ENCODE measurements around the gene KCNIP4.
"Not testable (repeated sequence)": the region's sequence is repeated elsewhere in the genome, so short reads cannot be mapped to it uniquely, and the experiment has no call there.

KCNIP4 gene

GRCh38 chr4:21452931-21453330 is 495.6 kb downstream of the KCNIP4 start:
- DNase-seq = no peak

GRCh38 chr4:21451032-21451431 is 497.5 kb downstream of the KCNIP4 start:
- DNase-seq = no peak

- no peak for DNase-seq
Observed at GRCh38 chr4:21450331-21450730, 498.2 kb downstream of the KCNIP4 start.

GRCh38 chr4:21447301-21448054 is 501.1 kb downstream of the KCNIP4 start:
- no peak for DNase-seq

- no peak for DNase-seq
Observed at GRCh38 chr4:21420166-21420565, 528.4 kb downstream of the KCNIP4 start.

- DNase-seq = no peak
Observed at GRCh38 chr4:21415728-21416127, 532.8 kb downstream of the KCNIP4 start.

GRCh38 chr4:21413807-21414370 is 534.7 kb downstream of the KCNIP4 start:
- DNase-seq = no peak

GRCh38 chr4:21411086-21411485 is 537.5 kb downstream of the KCNIP4 start:
- no peak for DNase-seq

GRCh38 chr4:21410372-21410771 is 538.2 kb downstream of the KCNIP4 start:
- no peak for DNase-seq

- no peak for DNase-seq
Observed at GRCh38 chr4:21387683-21388082, 560.9 kb downstream of the KCNIP4 start.

- DNase-seq = no peak
Observed at GRCh38 chr4:21386166-21386780, 562.3 kb downstream of the KCNIP4 start.

- DNase-seq = no peak
Observed at GRCh38 chr4:21385706-21386105, 562.9 kb downstream of the KCNIP4 start.

GRCh38 chr4:21384609-21385008 is 564.0 kb downstream of the KCNIP4 start:
- DNase-seq = no peak

- no peak for DNase-seq
Observed at GRCh38 chr4:21380861-21381260, 567.7 kb downstream of the KCNIP4 start.

GRCh38 chr4:21377046-21377445 is 571.5 kb downstream of the KCNIP4 start:
- DNase-seq = no peak

- DNase-seq = no peak
Observed at GRCh38 chr4:21376176-21376575, 572.4 kb downstream of the KCNIP4 start.

GRCh38 chr4:21374641-21375368 is 573.8 kb downstream of the KCNIP4 start:
- no peak for DNase-seq

- DNase-seq = no peak
Observed at GRCh38 chr4:21367567-21367966, 581.0 kb downstream of the KCNIP4 start.

- no peak for DNase-seq
Observed at GRCh38 chr4:21366840-21367239, 581.7 kb downstream of the KCNIP4 start.

- DNase-seq = no peak
Observed at GRCh38 chr4:21366312-21366711, 582.3 kb downstream of the KCNIP4 start.

GRCh38 chr4:21363701-21364100 is 584.9 kb downstream of the KCNIP4 start:
- DNase-seq = no peak

GRCh38 chr4:21352354-21352753 is 596.2 kb downstream of the KCNIP4 start:
- not testable (repeated sequence) for DNase-seq

GRCh38 chr4:21347142-21347541 is 601.4 kb downstream of the KCNIP4 start:
- no peak for DNase-seq

Measured in SHP77 (cell line).